ENCODE data around the gene ASPSCR1.

Gene ASPSCR1, protein sequence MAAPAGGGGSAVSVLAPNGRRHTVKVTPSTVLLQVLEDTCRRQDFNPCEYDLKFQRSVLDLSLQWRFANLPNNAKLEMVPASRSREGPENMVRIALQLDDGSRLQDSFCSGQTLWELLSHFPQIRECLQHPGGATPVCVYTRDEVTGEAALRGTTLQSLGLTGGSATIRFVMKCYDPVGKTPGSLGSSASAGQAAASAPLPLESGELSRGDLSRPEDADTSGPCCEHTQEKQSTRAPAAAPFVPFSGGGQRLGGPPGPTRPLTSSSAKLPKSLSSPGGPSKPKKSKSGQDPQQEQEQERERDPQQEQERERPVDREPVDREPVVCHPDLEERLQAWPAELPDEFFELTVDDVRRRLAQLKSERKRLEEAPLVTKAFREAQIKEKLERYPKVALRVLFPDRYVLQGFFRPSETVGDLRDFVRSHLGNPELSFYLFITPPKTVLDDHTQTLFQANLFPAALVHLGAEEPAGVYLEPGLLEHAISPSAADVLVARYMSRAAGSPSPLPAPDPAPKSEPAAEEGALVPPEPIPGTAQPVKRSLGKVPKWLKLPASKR

DNA sequence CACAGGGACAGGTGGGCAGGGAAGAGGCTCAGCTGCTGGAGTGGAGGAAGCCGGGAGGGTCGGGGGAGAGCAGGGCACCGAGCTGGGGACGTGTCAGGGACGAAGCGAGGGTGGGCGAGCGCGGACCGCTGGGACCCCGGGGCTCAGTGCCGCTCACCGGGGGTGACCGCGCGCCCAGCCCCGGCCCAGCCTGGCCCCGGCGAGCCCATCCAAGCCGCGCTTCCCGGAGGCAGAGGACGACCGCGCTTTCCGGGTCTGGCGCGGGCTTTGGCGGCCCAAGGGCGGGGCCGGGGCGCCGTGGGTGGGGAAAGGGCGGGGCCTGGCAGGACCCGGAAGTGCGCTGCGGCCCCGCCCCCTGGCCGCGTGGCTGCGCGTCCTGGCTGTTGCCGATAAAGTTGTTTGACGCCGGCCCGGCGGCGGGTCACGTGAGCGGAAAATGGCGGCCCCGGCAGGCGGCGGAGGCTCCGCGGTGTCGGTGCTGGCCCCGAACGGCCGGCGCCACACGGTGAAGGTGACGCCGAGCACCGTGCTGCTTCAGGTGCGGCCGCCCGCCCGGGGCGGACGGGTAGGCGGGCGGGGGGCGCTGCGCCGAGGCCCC lies at the start of gene ASPSCR1:
ASPSCR1 (plus strand) TSS at position 419 of the 598 bp plus-strand sequence; CDS start at position 437, 18 bp downstream.
- peak; percentile 87 for DNase-seq

DNA sequence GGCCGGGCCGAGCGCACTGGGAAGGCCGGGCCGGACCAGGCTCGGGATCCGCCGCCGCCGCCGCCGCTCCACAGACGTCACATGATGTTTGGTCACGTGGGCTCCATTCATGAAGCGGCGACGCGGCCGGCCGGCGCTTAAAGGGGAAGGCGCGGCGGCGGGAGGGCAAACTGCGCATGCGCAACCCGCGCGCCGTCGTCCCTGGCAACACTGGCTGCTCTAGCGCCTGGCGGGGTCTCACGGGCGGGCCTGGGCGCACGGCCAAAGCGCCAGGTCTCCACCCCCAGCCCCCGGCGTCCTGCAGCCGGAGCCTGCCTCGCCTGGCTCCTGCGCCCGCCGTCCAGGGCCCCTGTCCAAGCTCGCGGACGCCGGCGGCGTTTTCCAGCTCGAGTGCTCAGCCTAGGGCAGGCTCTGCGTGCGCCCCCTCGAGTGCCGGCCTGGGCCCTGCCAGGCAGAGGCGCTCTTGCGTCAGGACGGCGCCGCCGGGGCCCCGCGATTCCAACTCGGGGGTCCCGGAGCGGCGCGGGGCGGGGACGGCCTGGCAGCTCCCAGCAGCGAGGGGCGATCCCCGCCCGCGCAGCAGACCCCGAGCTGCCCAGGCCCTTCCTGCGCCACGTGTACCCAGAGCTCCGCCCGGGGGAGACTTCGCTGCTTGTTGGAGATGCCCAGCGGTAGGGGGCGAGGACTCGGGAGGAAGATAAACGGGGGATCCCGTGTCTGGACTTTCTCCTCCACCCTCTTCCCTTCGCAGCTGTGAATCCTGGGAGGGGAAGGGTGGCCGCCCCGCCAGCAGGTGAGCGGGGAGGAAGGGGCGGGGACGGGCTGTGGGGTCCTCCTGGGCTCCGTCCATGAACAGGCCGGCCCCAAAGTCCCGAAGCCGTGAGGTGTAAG lies 49.5 kb upstream of the ASPSCR1 start, which contains the start of gene MAFG:
MAFG (minus strand) TSS at position 83 of the 891 bp plus-strand sequence. CDS start 4,550 bp downstream, outside the sequence.
- DNase-seq: peak; percentile 99

DNA sequence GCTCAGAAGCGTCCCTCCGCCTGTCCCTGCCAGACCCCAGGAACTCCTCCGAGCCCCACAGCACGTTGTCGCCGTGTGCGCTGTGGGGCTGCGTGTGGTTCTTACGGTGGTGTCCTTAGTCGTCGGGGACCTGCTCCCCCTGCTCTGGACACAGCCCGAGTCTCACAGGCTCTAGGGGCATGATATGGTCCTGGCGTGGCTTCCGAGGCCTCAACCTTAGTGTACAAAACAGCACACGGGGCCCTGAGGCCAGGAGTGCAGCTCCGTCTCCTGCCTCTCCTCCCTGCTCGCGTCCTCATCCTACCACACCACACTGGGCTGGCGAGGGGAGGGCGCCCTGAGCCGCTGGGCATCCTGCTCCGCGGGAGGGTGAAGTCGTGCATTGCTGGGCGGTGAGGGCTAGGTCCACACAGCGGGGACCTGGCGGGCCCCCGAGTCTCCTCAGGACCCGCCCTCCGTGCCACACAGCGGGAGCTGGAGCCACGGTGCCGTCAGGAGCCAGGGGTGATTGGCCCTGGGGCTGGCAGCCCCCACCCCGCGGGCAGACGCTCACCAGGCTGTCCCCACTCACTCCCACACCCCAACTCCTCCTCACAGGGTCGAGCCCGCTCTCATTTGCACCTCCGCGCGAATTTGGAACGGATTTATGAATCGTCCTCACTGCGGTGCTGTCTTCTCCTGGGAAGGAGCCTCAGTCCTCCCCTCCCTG lies 48.7 kb upstream of the ASPSCR1 start:
- peak; percentile 54 for DNase-seq

DNA sequence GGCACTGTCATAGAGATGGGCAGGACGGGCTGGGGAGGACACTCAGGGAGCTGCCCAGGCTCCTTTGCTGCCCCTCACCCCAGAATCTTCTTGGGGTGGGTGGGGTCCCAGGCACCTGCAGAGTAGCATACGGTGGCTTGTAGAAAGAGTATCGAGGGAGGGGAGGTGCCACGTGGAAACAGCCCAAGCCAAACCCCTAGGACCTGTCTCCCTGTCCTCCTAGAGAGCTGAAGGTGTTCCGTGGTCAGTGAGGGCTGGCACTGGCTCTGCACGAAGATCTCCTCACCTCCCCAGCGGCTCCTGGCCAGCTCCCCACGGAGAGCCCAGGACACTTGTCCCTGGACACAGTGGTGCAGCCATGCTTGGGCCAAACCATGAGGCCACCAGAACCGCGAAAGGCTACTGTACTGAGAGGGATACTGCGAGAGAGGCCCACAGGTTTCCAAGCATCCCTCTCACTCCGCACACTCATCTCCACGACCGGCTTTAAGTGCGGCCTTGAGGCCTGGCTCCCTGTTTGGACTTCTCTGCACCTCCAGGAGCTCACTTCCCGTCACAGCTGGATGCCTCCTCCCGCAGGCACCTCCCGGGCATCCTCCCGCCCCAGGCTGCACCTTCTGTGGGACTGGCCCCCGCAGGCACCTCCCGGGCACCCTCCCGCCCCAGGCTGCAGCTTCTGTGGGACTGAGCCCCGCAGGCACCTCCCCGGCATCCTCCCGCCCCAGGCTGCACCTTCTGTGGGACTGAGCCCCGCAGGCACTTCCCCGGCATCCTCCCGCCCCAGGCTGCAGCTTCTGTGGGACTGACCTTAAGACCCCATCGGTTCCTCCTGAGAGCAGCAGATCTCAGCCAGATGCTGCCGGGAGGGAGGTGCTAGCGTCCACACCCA lies 47.9 kb upstream of the ASPSCR1 start:
- DNase-seq: no peak

DNA sequence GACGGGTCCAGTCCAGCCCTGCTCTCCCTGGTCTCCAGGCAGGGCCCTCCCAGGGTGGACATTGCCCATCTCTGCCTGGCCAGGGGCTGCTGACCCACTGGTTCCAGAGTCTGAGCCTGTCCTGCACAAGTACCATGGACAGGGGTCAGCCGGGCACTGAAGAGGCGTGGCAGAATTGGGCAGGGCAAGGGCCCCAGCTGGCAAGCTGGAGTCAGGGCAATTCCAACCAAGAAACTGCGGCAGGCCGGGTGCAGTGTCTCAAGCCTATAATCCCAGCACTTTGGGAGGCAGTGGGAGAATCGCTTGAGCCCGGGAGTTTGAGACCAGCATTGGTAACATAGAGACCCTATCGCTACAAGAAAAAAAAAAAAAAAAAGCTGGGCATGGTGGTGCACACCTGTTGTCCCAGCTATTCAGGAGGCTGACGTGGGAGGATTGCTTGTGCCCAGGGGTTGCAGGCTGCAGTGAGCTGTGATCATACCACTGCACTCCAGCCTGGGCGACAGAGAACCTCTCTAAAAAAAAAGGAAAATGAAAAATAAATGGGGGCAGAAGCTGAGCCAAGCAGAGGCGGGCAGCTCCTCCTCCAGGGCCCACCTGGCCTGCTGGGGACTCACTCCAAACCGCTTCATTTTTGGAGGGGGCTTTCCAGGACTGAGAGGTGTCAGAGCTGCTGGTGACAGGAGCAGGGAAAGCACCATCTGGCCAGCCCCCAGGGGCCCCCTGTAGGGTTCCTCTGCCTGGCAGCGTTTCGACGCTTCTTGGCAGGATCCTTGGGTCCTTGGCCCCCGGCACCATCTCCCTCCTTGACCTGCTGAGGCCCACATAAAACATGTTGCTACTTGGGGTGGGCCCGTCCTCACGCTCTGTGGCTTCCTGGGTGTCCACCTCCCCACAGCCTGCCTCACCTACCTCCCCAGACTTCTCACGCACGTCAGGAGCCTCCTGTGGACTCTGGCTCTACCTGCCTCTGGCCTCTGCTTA lies 47.0 kb upstream of the ASPSCR1 start:
- DNase-seq: no peak

DNA sequence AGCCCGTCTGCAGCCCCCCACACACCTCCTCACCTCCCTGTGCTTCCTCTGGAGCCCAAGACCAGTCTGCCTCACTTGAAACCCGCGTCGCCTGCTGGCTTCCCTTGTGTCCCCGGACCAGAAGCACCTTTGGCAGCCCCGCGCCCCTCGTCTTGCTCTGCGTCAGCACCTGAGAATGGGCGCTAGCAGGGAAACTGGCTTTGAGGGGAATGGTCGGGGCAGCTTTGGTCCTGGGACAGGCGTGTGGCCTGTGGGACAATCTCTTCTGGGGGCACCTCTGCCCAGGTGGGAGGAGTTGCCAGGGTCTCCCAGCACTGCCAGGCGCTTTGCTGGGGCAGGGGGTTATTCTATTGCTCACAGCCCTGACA lies 46.3 kb upstream of the ASPSCR1 start:
- no peak for DNase-seq

DNA sequence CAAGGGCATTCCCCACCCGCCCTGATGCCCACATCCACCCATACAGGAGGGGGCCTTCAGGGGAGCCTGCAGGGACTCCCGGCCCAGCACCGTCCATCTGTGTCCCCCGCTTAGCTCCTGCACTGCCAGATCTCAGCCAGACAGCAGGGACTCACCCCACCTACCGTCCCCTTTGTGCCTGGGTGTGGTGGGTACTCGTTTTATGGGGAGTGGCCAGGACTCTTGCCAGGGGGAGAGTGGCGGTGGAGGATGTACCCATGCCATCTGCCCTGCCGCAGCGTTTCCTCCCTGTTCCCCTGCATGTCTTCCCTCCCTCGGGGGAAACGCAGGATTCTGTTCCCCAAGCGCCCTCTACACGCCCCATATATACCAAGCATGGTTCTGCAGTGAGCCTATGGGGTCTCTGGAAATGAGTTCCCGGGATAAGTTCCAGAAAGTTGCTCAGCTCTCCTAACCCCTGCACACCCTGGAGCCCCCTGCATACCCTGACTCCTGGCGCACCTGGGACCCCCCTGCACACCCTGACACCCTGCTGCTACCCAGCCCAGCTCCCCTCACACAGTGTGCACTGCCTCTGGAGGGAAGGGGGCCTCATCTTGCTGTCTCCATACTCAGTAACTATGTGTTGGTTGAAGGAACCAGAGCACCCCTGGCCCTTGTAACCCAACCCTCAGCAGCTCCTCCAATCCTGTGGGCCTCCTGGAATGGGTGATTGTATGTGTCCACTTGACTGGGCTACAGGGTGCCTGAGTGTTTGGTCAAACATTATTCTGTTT lies 45.7 kb upstream of the ASPSCR1 start:
- no peak for DNase-seq

DNA sequence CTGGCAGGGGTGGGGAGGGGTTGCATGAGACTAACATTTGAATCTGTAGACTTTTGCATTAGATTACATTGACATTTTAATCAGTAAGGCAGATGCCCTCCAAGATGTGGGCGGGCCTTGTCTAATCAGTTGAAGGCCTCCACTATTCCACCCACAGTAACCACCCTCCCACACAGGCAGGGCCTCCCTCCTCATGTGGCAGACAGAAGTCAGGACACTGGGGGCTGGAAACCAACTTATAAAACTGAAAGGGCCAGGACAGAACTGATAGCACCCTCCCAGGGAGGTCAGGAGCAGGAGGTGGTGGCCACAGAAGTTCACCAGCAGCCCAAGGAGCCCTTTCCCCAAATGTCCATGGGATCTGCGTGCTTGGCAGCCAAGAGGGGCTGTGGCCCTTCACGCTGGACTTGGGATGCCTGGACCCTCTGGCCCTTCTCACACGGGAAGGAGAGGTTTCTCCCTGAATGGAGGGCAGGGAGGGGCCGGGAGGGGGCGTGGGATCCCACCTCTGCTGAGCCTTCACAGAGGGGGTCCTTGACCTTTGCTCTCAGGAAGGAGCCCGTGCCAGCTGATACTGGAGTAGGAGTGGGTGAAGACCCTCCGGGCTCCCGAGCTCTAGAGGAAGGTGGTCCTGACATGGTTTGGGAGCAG lies 45.0 kb upstream of the ASPSCR1 start:
- DNase-seq: no peak

DNA sequence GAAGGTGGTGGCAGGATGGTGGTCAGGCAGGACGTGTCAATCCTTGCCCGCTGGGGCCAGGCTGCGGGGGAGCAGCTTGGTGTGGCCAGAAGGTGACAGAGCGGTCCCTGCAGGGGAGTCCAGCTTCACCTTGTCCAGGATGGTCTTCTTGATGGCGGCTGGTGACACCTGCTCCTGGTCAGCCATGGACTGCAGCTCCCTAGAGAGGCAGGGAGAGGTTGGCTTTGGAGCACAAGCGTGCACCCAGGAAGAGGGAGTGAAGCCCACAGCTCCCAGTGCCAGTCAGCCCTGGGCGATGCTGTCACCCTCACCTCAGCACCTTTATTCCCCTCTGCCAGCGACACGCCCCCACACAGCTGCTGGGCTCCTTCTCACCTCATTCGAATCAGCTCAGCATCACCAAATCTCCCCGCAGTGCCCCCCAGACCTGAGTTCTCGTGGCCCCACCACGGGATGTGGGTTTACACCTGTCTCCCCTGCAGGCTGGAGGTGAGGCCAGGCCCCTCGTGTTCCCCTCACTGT lies 44.2 kb upstream of the ASPSCR1 start:
- DNase-seq: no peak

DNA sequence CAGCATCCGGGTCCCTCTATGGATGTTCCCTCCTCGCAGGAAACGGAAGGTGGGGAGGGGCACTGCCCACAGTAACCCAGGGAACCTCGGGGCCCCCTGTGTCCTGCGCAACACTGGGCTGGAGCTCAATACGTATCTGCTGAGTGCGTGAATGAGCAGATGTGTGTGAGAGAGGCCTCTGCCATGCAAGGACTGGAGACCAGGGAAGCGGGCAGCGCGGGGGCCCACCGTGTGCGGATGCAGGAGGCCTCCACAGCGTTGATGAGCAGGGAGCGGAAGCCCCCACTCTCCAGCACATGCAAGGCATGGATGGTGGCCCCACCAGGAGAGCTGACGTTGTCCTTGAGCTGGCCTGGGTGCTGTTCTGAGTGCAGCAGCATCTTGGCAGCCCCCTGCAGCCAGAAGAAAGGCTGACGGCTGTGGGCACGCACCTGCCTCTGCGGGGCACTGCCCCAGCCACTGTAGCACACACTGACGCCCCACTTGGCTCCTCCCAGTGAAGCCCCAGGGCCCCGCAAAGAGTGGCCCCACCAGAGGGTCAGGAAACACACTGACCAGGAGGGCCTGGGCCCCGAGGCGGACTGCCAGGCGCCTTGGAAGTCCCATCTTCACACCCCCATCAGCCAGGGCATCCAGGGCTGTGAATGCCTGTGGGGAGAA lies 43.2 kb upstream of the ASPSCR1 start:
- DNase-seq: no peak

DNA sequence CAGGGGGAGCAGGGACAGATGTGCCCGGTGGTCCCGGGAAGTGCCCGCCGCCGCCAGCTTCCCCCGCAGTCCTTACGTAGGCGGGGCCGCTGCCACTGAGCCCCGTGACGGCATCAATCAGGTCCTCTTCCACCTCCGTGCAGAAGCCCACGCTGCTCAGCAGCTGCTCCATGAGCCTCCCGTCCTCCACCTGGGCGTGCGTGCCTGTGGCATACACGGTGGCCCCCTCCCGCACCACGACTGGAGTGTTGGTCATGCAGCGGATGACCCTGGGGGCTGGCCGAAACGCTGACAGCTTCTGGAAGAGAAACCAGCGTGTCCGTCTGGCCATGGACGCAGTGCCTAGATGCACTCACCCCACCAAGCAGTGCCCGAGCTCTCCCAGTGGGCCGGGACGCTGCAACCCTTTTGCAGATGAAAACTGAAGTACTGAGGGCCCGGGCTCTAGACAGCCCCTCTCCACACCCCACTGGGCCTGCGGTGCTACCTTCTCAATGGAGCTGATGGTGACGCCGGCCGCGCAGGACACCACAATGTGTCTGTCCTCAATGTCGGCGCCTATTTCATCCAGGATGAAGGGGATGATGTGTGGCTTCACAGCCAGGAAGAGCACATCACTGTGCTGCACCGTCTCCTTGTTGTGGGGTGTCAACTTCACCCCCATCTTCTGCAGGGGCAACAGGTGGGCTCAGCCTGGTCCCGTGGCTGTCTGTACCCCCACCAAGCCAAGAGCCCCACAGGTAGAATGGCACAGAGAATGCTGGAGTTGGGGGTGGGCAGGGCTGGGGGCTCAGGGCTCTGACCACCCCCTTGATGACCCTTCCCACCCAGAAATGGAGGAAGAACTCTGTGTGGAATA lies 42.4 kb upstream of the ASPSCR1 start:
- no peak for DNase-seq

DNA sequence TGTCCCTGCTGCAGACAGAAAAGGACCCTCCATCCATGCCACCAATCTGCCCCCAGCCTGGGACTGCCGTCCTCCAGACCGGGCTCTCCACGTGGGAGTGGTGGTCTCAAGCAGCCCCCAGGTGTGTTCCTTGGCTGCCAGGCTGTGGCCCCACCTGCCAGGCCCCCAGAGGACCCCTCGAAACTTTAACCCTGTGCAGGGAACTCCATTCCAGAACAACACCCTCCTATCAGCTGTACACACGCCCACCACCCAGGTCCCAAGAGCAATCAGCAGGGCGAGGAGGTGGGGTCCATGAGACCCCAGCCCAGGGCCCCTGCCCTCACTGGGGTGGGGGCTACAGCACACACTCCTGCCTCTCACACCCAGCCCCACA lies 41.7 kb upstream of the ASPSCR1 start:
- DNase-seq: no peak

DNA sequence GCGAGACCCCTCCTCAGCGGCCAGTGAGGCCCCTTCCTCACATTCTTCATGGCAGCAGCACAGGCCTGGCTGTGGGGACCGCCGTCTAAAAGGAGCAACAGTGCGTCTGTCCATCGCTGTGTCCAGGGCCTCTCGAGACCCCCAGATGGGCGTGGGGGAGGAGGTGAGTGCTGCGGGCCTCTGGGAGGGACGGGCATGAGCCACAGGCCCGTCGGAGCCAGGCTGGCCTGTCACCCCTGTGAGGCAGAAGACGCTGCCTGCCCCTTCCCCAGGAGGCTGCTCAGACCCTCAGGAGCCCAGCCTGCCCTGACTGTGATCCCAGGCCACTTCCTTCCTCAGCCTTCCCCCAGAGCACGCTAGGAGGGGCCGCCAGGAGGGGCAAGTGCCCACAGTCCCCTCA lies 38.2 kb upstream of the ASPSCR1 start:
- no peak for DNase-seq

DNA sequence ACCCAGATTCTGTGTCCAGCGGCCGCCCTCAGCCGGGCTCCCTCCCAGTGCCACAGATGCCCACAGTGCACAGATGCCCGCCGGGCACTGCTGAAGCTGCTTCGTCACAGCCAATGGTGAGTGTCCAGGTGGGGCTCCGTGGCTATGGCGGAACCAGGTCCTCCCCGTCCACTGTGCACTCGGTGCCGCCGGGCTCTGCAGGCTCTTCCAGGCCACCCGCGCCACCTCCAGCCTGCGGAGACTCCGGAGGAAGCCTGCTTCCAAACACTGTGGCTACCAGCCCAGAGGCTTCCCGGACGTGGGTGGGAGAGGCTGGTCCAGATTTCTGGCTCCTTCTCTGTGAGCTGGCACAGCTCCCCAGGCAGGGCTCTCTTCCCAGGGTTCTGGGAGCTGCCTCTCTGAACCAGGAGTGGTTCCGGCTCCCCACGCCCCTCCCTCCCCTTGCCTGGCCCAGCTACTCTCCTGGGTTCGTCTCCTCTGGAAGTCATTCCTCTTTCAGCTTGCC lies 37.5 kb upstream of the ASPSCR1 start:
- no peak for DNase-seq

DNA sequence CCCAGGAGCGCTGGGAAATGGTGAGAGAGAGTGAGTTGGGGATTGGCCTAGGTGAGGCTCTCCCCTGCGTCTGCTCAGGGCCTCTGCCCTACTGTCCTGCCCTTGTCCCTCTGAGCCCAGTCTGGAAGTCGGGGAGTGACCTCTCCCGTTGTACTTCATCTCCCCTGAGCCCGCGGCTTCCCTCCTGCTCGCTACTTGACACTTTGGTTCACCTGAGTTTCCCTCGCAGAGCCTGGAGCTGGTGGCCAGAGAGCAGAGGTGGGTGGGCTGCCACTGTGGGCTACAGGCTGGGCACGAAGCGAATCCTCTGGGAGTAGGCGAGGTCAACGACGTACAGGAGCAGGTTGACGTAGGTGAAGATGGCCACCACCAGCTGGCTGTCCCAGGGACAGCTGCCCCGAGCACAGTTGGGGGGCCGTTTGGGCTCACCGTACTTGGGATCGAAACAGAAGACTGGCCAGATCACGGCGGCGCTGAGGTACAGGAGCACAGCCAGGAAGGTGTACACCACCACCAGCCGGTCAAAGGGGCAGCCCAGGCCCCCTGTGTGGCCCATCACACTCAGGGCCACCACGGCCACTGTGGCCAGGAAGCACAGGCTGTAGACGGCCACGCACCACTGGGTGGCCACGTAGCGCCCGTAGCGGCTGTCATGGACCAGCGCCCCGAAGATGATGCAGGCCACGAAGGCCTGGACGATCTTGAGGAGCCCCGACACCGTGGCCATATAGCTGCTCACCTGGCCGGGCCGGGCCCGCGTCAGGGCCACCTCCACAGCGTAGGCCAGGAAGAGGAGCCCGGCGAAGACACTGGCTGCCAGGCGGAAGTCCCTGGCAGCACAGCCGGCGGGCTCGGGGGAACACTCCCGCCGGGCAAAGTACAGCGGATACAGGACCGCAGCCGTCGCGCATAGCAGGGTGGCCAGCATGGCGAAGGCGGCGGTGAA lies 36.6 kb upstream of the ASPSCR1 start:
- DNase-seq: no peak
